NB4 (cell line): ENCODE data around the gene TPM1.

Experiments
- DNase-seq: peaks from one replicate; pipeline ENCODE4 v3.0.0; 2010; ENCODE audit warnings: low read depth
- H3K4me3 ChIP-seq: one replicate; pipeline ENCODE4 v1.5.1; 2011; ENCODE audit warnings: mild to moderate bottlenecking, low read depth, low read length, moderate library complexity
- CTCF ChIP-seq: IDR thresholded peaks from one replicate; pipeline ENCODE4 v1.5.1; 2012; ENCODE audit warnings: low read depth, low read length
- MAX ChIP-seq: IDR thresholded peaks from 2 replicates; pipeline ENCODE4 v1.6.1; 2011; ENCODE audit warnings: low read depth, low read length
- MYC ChIP-seq: IDR thresholded peaks from 2 replicates; pipeline ENCODE4 v1.6.1; 2011; ENCODE audit warnings: low read depth, low read length
- POLR2A ChIP-seq: IDR thresholded peaks from 2 replicates; pipeline ENCODE4 v1.6.1; 2011; ENCODE audit warnings: mild to moderate bottlenecking; ENCODE audit not compliant: insufficient read length; ENCODE audit errors: extremely low read depth

TPM1 gene

GRCh38 chr15:63048115-63048775 lies 5.7 kb downstream of the TPM1 start:
- peak overlapping the region; percentile 62 for H3K4me3 ChIP-seq
- peak; percentile 7; the same call in 1 of the 2 replicates for TF ChIP-seq MAX
- peak; percentile 89 for TF ChIP-seq CTCF
- no peak for TF ChIP-seq POLR2A
- TF ChIP-seq MYC, result peak; percentile 3
- peak; percentile 93 for DNase-seq

- TF ChIP-seq MYC (no peak), CTCF (no peak), POLR2A (no peak), MAX (no peak)
- peak overlapping the region; percentile 38 for H3K4me3 ChIP-seq
- DNase-seq, result peak; percentile 52
Measured at GRCh38 chr15:63048776-63049665, 6.5 kb downstream of the TPM1 start.

GRCh38 chr15:63049783-63050371 lies 7.3 kb downstream of the TPM1 start:
- TF ChIP-seq MYC, result no peak
- no peak for TF ChIP-seq MAX
- TF ChIP-seq CTCF, result no peak
- TF ChIP-seq POLR2A, result no peak

GRCh38 chr15:63050731-63051155 lies 8.2 kb downstream of the TPM1 start:
- DNase-seq, result no peak
- no peak overlapping the region for H3K4me3 ChIP-seq

More at GRCh38 chr15:63049783-63050371, 7.3 kb downstream of the TPM1 start:
- H3K4me3 ChIP-seq, result no peak overlapping the region
- DNase-seq, result no peak

More at GRCh38 chr15:63050731-63051155, 8.2 kb downstream of the TPM1 start:
- TF ChIP-seq MYC, result no peak
- no peak for TF ChIP-seq CTCF
- no peak for TF ChIP-seq MAX
- TF ChIP-seq POLR2A, result no peak
